DND-41 (cell line): ENCODE measurements around the gene CEP63.

ENCODE experiments used
- CTCF ChIP-seq: IDR thresholded peaks from 2 replicates; pipeline ENCODE4 v1.5.1; 2012; ENCODE audit warnings: borderline replicate concordance, low read length, moderate library complexity, mild to moderate bottlenecking; ENCODE audit not compliant: poor library complexity, severe bottlenecking; ENCODE audit errors: extremely low read depth
- EZH2 ChIP-seq: IDR thresholded peaks from 3 replicates; pipeline ENCODE4 v1.6.1; 2012; ENCODE audit warnings: borderline replicate concordance, low read depth, mild to moderate bottlenecking, moderate library complexity, low read length, inconsistent platforms; ENCODE audit not compliant: severe bottlenecking

GRCh38 chr3:134601539-134602439 is 115.9 kb downstream of the CEP63 start:
- TF ChIP-seq CTCF = no peak
- TF ChIP-seq EZH2 = no peak
